ENCODE measurements around the gene NCKAP5.

Gene NCKAP5

GRCh38 chr2:133082034-133082433, 486.2 kb downstream of the NCKAP5 start:
- Histone ChIP-seq H3K9me3 (ENCODE audit: control insufficient read depth, low read length) (no peaks in the 10 kb centered on the region), H3K27ac (ENCODE audit: insufficient read depth, low read depth, low read length, poor library complexity, severe bottlenecking) (no peak overlapping the region), H3K4me1 (ENCODE audit: control insufficient read depth, insufficient read depth, low read length) (no peaks in the 10 kb centered on the region), H3K27me3 (ENCODE audit: control insufficient read depth, insufficient read depth, low read length, poor library complexity, severe bottlenecking) (no peaks in the 10 kb centered on the region), H3K4me3 (ENCODE audit: insufficient read depth, low read depth, low read length) (no peak overlapping the region), H3K36me3 (ENCODE audit: control insufficient read depth, insufficient read depth, low read length) (no peaks in the 10 kb centered on the region)
- WGBS, 2 experiments: 96 to 100% methylated on average over 1 of the region's 1 CpG

GRCh38 chr2:133080822-133081221, 487.4 kb downstream of the NCKAP5 start:
- Histone ChIP-seq H3K36me3 (ENCODE audit: control insufficient read depth, insufficient read depth, low read length) (no peaks in the 10 kb centered on the region), H3K4me3 (ENCODE audit: insufficient read depth, low read depth, low read length) (no peak overlapping the region), H3K27ac (ENCODE audit: insufficient read depth, low read depth, low read length, poor library complexity, severe bottlenecking) (no peak overlapping the region), H3K27me3 (ENCODE audit: control insufficient read depth, insufficient read depth, low read length, poor library complexity, severe bottlenecking) (no peaks in the 10 kb centered on the region), H3K9me3 (ENCODE audit: control insufficient read depth, low read length) (no peaks in the 10 kb centered on the region), H3K4me1 (ENCODE audit: control insufficient read depth, insufficient read depth, low read length) (no peaks in the 10 kb centered on the region)
- WGBS, 2 experiments: 98 to 100% methylated on average over 2 of the region's 2 CpGs

GRCh38 chr2:133078667-133079411, 489.4 kb downstream of the NCKAP5 start:
- no peaks in the 10 kb centered on the region for H3K36me3 ChIP-seq (ENCODE audit: control insufficient read depth, insufficient read depth, low read length)
- no peaks in the 10 kb centered on the region for H3K9me3 ChIP-seq (ENCODE audit: control insufficient read depth, low read length)
- no peaks in the 10 kb centered on the region for H3K27me3 ChIP-seq (ENCODE audit: control insufficient read depth, insufficient read depth, low read length, poor library complexity, severe bottlenecking)
- 92 to 100% methylated on average over 2 of the region's 2 CpGs for WGBS, 2 experiments
- no peaks in the 10 kb centered on the region for H3K4me1 ChIP-seq (ENCODE audit: control insufficient read depth, insufficient read depth, low read length)
- H3K4me3 ChIP-seq (ENCODE audit: insufficient read depth, low read depth, low read length): no peak overlapping the region
- H3K27ac ChIP-seq (ENCODE audit: insufficient read depth, low read depth, low read length, poor library complexity, severe bottlenecking): no peak overlapping the region

GRCh38 chr2:133077269-133077822, 490.9 kb downstream of the NCKAP5 start:
- Histone ChIP-seq H3K27me3 (ENCODE audit: control insufficient read depth, insufficient read depth, low read length, poor library complexity, severe bottlenecking) (no peaks in the 10 kb centered on the region), H3K9me3 (ENCODE audit: control insufficient read depth, low read length) (no peaks in the 10 kb centered on the region), H3K27ac (ENCODE audit: insufficient read depth, low read depth, low read length, poor library complexity, severe bottlenecking) (no peak overlapping the region), H3K36me3 (ENCODE audit: control insufficient read depth, insufficient read depth, low read length) (no peaks in the 10 kb centered on the region), H3K4me1 (ENCODE audit: control insufficient read depth, insufficient read depth, low read length) (no peaks in the 10 kb centered on the region), H3K4me3 (ENCODE audit: insufficient read depth, low read depth, low read length) (no peak overlapping the region)
- WGBS, 2 experiments: 91 to 96% methylated on average over 7 of the region's 7 CpGs

- no peak overlapping the region for H3K4me3 ChIP-seq (ENCODE audit: insufficient read depth, low read depth, low read length)
- no peaks in the 10 kb centered on the region for H3K4me1 ChIP-seq (ENCODE audit: control insufficient read depth, insufficient read depth, low read length)
- H3K36me3 ChIP-seq (ENCODE audit: control insufficient read depth, insufficient read depth, low read length): no peaks in the 10 kb centered on the region
- WGBS, 2 experiments: 89 to 93% methylated on average over 3 to 5 of the region's 5 CpGs
- no peaks in the 10 kb centered on the region for H3K27me3 ChIP-seq (ENCODE audit: control insufficient read depth, insufficient read depth, low read length, poor library complexity, severe bottlenecking)
- no peaks in the 10 kb centered on the region for H3K9me3 ChIP-seq (ENCODE audit: control insufficient read depth, low read length)
- no peak overlapping the region for H3K27ac ChIP-seq (ENCODE audit: insufficient read depth, low read depth, low read length, poor library complexity, severe bottlenecking)
Measured at GRCh38 chr2:133072837-133073694, 495.2 kb downstream of the NCKAP5 start.

- no peak overlapping the region for H3K4me3 ChIP-seq (ENCODE audit: insufficient read depth, low read depth, low read length)
- H3K4me1 ChIP-seq (ENCODE audit: control insufficient read depth, insufficient read depth, low read length): no peaks in the 10 kb centered on the region
- H3K36me3 ChIP-seq (ENCODE audit: control insufficient read depth, insufficient read depth, low read length): no peaks in the 10 kb centered on the region
- H3K27me3 ChIP-seq (ENCODE audit: control insufficient read depth, insufficient read depth, low read length, poor library complexity, severe bottlenecking): no peaks in the 10 kb centered on the region
- WGBS, 2 experiments: 30 to 34% methylated on average over 3 to 4 of the region's 4 CpGs
- H3K9me3 ChIP-seq (ENCODE audit: control insufficient read depth, low read length): no peaks in the 10 kb centered on the region
- H3K27ac ChIP-seq (ENCODE audit: insufficient read depth, low read depth, low read length, poor library complexity, severe bottlenecking): no peak overlapping the region
Measured at GRCh38 chr2:133063775-133064174, 504.5 kb downstream of the NCKAP5 start.

- H3K4me1 ChIP-seq (ENCODE audit: control insufficient read depth, insufficient read depth, low read length): no peaks in the 10 kb centered on the region
- H3K27me3 ChIP-seq (ENCODE audit: control insufficient read depth, insufficient read depth, low read length, poor library complexity, severe bottlenecking): no peaks in the 10 kb centered on the region
- H3K27ac ChIP-seq (ENCODE audit: insufficient read depth, low read depth, low read length, poor library complexity, severe bottlenecking): no peak overlapping the region
- H3K4me3 ChIP-seq (ENCODE audit: insufficient read depth, low read depth, low read length): no peak overlapping the region
- 93 to 100% methylated on average over 2 of the region's 2 CpGs for WGBS, 2 experiments
- H3K9me3 ChIP-seq (ENCODE audit: control insufficient read depth, low read length): no peaks in the 10 kb centered on the region
- H3K36me3 ChIP-seq (ENCODE audit: control insufficient read depth, insufficient read depth, low read length): no peaks in the 10 kb centered on the region
Measured at GRCh38 chr2:133062931-133063665, 505.2 kb downstream of the NCKAP5 start.

GRCh38 chr2:133061874-133062593, 506.2 kb downstream of the NCKAP5 start:
- no peak overlapping the region for H3K4me3 ChIP-seq (ENCODE audit: insufficient read depth, low read depth, low read length)
- no peaks in the 10 kb centered on the region for H3K9me3 ChIP-seq (ENCODE audit: control insufficient read depth, low read length)
- no peaks in the 10 kb centered on the region for H3K36me3 ChIP-seq (ENCODE audit: control insufficient read depth, insufficient read depth, low read length)
- 83 to 94% methylated on average over 1 to 3 of the region's 3 CpGs for WGBS, 2 experiments
- no peaks in the 10 kb centered on the region for H3K4me1 ChIP-seq (ENCODE audit: control insufficient read depth, insufficient read depth, low read length)
- H3K27me3 ChIP-seq (ENCODE audit: control insufficient read depth, insufficient read depth, low read length, poor library complexity, severe bottlenecking): no peaks in the 10 kb centered on the region
- H3K27ac ChIP-seq (ENCODE audit: insufficient read depth, low read depth, low read length, poor library complexity, severe bottlenecking): no peak overlapping the region

- H3K9me3 ChIP-seq (ENCODE audit: control insufficient read depth, low read length): no peaks in the 10 kb centered on the region
- no peak overlapping the region for H3K4me3 ChIP-seq (ENCODE audit: insufficient read depth, low read depth, low read length)
- peaks cover 6% of the 10 kb centered on the region for H3K4me1 ChIP-seq (ENCODE audit: control insufficient read depth, insufficient read depth, low read length)
- no peaks in the 10 kb centered on the region for H3K27me3 ChIP-seq (ENCODE audit: control insufficient read depth, insufficient read depth, low read length, poor library complexity, severe bottlenecking)
- 60 to 65% methylated on average over 3 of the region's 3 CpGs for WGBS, 2 experiments
- H3K36me3 ChIP-seq (ENCODE audit: control insufficient read depth, insufficient read depth, low read length): no peaks in the 10 kb centered on the region
- H3K27ac ChIP-seq (ENCODE audit: insufficient read depth, low read depth, low read length, poor library complexity, severe bottlenecking): no peak overlapping the region
Measured at GRCh38 chr2:133054297-133054696, 514.0 kb downstream of the NCKAP5 start.
